HG03521 (cell line): ENCODE measurements around the gene TCEA2.

ENCODE experiments used
- ATAC-seq: cut with Tn5 transposase; IDR thresholded peaks from one replicate; pipeline ENCODE4 v1.9.1; 2021; ENCODE audit warnings: mild to moderate bottlenecking, moderate library complexity; ENCODE audit not compliant: unreplicated experiment

Gene TCEA2

DNA sequence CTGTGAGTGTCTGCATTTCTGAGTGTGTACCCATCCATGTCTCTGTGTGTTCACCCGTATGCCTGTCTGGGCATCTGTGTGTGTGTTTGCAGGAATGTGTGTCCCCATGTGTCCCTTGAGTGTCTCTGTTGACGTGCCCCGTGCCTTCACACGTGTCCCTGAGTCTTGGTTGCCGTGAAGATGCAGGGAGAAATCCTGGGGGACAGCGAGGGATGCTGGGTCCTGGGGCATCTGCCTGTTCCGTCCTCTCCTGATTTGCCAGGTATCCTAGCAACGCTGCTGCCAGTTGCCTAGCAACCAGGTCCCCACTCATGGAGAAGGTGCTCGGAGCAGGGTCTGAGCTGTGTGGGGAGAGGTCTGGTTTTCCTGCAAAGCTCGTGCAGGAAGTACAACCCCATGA is 27.2 kb downstream of the TCEA2 start:
- ATAC-seq, result no peak

DNA sequence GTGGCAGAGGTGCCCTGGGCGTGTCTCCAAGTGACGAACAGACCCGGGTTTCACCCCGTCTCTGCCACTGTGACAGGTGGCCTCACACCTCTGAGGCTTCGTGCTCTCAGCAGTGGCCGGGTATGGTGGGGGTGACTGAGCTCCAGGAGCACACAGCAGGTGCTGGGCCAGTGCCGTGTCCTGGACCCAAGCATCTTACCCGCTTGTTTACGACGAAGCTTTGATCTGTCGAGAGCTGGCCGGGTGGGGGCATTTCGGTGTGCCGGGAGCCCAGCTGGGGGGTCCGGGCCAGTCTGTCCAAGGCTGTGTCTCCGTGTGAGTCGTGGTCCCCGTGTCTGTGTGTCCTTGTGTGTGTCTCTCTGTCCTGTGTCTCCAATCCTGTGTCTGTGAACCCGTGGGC is 28.3 kb downstream of the TCEA2 start:
- ATAC-seq, result no peak

DNA sequence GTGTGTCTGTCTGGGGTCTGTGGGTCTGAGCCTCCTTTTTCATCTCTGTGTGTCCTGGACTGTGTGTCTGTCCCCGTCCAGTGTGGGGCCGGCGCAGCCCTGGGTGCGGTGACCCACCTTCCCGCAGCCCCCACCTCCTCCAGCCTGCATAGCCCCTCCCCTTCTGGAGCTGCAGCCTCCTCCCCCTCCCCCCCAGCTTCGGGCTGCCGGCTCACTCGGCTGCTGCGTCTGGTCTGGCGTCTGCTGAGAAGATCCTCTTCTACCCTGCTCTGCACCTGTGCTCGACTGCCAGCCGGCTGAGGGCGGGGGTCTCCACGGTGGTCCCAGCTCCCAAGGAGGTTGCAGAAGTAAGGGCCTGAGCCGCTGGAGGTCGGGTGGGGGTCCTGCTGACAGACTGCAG is 28.8 kb downstream of the TCEA2 start:
- ATAC-seq, result no peak

DNA sequence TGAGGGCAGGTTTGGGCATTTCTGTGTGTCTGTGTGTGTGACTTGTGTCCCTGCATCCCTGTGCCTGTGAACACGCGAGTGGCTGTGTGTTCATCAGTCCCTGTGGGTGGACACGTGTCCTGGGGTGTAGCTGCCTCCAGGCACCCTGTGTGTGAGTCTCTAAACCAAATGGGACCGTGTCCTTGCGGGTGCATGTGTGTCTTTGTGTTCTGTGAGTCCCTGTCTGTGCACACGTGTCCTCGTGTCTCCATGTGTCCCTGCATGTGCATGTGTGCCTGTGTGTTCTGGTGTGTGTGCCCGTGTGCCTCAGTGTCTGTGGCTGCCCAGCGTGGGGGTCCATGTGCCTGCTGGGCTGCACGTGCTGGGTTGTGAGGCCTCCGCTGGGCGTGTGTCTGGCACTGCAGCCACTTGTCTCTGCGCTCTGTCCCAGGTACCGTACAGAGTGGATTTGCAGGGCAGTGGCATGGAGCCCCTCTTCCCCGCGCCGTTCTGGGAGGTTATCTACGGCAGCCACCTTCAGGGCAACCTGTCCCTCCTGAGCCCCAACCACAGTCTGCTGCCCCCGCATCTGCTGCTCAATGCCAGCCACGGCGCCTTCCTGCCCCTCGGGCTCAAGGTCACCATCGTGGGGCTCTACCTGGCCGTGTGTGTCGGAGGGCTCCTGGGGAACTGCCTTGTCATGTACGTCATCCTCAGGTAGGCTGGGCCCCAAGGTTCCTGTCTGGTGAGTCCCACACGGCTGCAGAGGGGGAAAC is 29.4 kb downstream of the TCEA2 start:
- no peak for ATAC-seq

DNA sequence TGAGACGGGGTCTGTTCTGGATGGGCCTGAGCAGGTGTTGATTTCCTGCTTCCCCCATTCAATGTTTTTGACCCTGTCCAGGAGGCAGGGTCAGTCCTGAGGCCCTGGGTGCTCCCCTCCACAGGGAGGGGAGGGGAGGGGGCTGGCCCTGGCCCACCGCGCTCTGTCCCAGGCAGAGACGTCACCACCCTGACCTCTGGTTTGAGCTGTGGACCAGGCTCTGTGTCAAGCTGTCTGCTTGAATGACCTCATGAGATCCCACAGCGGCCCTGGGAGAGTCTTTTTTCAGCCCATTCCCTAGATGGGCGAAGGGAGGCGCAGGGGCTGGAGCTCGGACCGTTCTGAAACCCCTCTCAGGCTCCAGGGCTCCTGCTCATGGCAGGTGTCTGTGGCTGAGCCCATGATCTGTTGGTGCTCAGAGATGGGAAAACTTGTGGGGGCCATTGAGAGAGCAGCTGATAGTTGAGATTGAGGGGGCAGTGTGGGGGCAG is 30.1 kb downstream of the TCEA2 start:
- no peak for ATAC-seq

DNA sequence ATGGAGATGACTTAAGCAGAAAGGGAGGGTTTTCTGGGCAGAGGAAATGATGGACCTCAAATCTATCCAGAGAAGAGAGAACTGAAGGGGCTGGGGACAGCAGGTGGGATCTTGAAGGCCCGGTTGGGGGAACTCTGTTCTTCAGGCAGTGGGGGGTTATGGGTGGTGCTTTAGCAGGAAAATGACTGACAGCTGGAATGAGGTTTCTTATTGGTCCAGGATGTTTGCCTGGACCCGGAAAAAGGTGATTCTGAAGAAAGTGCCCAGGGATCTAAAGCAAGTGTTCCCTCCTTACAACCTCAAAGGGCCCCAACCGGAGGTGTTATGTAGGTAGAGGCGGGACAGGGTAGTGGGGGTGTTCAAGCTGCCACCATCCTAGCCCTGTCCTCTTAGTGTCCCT is 32.5 kb downstream of the TCEA2 start:
- no peak for ATAC-seq

DNA sequence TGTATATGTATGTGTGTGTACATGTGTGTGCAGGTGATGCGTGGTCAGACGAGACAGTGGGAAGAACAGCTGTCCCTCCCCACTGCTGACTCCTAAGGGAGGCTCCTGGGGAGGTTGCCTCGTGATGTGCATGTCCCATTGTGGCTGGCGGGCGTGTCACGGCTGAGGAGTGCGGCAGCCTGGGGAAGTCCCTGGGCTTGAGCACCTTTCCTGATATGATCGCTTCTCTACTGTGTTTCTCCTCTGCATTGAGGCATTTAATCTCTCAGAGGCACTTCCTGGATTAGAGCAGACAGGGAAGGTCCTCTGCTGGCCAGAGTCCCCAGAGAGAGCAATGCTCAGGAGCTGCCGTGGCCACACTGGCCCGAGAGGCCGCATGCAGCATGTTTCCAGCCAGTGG is 32.9 kb downstream of the TCEA2 start:
- ATAC-seq, result no peak

DNA sequence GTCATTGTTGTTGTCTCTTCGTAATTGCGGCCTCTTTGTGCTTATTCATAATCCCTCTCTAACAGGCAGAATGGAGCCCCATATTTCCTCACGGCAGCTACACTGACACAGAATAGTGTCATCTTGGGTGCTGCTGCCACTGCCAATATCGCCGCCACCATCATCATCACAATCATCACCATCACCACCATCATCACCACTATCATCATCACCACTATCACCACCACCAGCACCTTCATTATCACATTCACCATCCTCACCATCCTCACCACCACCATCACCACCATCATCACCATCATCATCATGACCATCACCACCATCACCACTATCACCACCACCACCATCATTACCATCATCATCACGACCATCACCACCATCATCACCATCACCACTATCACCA is 33.5 kb downstream of the TCEA2 start:
- no peak for ATAC-seq

DNA sequence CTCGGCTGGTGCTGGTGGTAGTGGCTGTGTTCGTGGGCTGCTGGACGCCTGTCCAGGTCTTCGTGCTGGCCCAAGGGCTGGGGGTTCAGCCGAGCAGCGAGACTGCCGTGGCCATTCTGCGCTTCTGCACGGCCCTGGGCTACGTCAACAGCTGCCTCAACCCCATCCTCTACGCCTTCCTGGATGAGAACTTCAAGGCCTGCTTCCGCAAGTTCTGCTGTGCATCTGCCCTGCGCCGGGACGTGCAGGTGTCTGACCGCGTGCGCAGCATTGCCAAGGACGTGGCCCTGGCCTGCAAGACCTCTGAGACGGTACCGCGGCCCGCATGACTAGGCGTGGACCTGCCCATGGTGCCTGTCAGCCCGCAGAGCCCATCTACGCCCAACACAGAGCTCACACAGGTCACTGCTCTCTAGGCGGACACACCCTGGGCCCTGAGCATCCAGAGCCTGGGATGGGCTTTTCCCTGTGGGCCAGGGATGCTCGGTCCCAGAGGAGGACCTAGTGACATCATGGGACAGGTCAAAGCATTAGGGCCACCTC is 35.5 kb downstream of the TCEA2 start:
- no peak for ATAC-seq

DNA sequence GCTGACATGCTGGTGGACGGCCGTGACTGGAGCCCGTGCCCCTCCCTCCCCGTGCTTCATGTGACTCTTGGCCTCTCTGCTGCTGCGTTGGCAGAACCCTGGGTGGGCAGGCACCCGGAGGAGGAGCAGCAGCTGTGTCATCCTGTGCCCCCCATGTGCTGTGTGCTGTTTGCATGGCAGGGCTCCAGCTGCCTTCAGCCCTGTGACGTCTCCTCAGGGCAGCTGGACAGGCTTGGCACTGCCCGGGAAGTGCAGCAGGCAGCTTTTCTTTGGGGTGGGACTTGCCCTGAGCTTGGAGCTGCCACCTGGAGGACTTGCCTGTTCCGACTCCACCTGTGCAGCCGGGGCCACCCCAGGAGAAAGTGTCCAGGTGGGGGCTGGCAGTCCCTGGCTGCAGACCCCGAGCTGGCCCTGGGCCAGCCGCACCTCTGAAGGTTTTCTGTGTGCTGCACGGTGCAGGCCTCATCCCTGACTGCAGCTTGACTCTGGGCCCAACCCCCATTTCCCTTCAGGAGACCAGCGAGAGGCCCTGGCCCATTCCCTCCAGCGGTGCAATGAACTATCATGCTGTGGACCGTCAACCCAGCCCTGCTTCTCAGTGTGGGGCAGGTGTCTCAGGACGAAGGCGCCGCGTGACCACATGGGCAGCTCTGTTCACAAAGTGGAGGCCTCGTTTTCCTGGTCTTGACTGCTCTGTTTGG is 36.2 kb downstream of the TCEA2 start:
- no peak for ATAC-seq

DNA sequence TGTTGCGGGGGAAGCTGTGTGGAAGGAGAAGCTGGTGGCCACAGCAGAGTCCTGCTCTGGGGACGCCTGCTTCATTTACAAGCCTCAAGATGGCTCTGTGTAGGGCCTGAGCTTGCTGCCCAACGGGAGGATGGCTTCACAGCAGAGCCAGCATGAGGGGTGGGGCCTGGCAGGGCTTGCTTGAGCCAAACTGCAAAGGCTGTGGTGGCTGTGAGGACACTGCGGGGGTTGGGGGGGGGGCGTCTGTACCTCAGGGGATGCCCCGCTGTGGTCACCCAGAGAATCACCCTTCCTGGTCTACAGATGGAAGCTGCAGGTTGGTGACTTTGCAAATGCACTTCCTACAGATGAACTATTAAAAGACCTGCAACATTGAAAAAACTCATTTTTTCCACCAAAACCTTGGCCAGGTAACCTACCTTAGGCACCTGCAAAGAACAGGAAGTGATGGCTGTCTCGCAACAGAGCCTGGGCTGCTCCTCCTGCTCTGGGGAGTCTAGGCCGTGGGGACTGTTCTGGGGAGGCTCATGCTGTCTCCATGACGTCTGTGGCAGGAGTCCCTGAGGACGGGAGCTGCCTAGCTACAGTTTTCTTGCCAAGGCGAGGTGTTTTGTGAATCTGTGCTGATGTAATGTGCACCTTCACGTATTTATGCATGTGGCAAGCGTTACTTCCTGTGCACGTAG is 37.0 kb downstream of the TCEA2 start:
- ATAC-seq, result no peak

DNA sequence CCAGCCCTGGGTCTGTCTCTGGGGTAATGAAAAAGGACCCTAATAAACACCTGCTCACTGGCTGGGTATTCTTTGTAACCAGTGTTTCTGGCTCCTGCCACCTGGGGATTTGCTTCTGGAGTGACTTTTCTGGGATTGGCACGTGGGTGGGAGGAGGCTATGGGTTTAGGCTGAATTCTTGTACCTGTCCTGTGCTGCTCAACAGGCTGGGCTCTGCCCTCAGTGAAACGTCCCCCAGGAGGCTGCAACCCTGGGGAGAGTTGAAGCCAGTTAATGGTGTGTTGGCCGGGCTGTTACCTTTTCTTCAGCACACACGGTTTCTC is 37.5 kb downstream of the TCEA2 start:
- no peak for ATAC-seq

DNA sequence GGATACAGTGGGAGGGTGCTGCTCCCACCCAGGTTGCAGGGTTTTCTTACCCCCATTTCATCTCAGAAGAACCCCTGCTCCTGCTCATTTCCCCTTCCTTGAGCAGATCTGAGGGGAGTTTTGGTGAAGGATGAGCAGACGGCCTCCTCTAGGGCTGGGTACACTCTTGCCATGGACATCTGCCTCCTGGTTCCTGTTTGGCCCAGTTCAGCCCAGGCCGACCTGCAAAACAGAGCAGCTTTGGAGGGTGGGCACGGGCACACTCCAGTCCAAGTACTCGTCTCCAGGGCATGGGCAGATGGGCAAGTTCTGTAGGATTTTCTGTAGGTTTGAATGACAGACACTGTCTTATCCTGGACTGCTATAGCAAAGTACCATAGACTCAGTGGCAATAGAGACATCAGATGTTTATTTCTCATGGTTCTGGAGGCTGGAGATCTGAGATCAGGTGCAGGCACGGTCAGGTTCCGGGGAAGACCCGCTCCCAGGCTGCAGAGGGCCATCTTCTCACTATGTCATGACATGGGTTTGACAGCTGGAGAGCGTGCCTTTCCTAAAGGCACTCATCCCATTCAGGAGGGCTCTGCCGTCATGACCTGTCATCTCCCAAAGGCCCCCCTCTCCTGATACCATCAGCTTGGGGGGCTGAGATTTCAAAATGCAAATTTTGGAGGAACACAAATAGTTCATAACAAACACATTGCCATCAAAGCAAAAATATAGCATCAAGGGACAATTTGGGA is 38.1 kb downstream of the TCEA2 start:
- ATAC-seq, result no peak

DNA sequence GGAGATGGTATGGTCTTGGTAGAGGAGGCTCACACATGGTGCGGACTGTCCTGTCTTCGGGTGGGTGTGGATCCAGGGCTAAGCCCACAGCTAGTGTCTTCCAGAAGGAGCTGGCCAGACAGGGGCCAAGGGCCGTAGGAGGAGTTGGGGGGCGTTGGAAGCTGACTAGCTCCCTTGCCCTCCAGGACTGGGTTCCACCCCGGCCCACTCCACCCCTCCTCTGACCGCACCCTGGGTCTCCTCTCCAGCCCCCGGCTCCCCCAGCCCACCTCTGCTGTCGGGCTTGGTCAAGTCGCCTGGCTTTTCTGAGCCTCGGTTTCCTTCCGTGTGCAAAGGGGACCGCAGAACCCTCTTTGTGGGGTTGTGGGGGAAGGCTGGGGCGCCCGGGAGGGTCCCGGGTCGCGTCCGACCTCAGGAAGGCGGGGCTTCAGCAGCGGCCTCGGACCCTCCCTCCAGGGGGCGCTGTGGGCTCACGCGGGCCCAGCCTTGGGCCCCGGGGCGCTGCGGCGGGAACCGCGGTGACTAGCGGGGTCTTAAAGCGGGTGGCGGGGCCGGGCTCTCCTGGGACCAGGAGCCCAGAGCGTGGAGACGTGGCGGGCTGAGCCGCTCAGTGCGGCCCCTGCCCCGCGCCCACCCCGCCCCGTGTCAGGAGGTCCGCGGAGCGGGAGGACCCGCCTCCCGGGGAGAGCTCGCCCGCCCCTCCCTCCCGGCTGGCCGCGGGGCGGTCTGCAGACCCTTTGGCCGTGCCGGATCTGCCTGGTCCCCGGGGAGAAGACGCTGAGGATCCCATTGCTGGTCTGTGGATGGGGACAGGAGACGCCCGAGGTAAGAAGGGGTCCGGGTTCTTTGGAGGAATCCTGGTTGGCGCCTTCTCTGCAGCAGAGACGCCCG is 39.0 kb downstream of the TCEA2 start:
- ATAC-seq, result no peak

DNA sequence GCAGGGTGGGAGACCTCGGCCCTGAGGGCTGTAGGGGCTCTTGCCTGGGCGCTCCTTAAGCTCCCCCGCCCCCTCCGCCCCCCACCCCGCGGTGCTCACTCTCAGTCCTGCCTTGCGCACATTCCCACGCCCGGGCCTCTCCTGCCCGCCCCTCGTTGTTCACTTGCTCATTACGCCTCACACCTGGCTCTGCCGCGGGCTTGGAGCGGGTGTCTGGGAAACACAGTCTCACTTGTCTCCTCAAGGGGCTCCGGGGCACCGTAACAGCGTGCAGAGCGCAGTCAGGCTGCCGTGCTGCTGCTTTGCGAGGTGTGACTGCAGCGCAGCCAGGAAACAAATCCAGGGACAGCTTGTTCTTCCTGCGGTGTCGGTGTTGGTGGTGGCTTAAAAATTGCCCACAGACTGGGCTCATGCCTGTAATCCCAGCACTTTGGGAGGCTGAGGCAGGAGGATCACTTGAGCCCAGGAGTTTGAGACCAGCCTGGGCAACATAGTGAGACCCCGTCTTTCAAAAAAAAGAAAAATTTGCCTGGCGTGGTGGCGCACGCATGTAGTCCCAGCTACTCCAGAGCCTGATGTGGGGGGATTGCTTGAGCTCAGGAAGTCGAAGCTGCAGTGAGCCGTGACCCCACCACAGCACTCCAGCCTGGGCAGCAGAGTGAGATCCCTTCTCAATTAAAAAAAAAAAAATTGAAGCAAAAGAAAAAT is 39.8 kb downstream of the TCEA2 start:
- ATAC-seq, result no peak

DNA sequence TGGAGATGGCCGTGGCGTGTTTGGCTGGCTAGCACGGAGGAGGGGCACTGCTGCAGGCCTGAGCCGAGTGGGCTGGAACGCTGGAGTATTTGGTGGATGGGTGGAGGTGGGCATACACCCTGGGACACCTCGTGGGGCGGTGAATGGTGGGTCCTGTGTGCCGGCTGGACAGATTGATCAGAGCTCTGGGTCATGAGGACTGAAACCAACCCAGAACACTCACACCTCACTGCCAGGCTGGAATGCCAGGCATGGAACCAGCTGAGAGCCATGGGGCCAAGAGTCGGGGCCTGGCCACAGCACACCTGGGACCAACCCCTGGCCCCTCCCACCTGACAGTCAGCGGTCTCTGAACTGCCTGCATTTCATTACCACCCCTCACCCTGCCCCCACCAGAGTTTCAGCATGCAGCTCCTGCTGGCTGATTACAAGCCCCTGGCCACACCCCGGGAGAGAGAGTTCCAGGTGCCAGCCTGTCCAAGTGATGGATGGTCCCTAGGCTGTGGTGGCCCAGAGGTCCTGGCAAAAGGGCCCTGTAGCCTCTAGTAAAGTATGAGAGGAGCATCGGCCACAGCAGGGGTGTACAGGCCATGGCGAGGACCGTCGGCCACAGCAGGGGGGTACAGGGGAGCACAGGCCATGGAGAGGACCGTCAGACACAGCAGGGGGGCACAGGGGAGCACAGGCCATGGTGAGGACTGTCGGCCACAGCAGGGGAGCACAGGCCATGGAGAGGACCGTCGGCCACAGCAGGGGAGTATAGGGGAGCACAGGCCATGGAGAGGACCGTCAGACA is 41.1 kb downstream of the TCEA2 start:
- ATAC-seq, result no peak

DNA sequence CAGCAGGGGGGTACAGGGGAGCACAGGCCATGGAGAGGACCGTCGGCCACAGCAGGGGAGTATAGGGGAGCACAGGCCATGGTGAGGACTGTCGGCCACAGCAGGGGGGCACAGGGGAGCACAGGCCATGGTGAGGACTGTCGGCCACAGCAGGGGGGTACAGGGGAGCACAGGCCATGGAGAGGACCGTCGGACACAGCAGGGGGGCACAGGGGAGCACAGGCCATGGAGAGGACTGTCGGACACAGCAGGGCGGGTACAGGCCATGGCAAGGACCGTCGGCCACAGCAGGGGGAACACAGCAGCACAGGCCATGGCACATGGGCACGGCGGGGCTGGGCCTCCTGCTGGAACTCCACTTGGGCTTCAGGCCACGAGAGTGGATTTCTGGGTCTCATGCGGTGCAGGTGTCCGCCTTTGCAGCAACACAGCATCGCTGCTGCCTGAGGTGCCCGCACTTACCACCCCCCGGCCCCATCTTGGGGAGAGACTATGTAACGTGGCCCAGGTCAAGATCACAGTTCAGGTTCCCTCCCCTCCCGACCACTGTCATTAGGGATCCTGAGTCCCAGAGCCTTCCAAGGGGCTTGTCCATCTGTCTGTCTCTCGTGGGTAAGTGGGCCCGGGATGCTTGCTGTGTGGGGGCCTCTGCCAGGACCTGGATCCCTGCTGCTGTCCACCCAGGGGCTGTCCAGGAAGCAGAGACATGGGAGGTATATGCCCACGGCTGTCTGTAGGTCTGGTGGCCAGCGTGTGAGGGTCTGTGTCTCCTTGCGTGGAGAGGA is 41.9 kb downstream of the TCEA2 start:
- ATAC-seq, result no peak

DNA sequence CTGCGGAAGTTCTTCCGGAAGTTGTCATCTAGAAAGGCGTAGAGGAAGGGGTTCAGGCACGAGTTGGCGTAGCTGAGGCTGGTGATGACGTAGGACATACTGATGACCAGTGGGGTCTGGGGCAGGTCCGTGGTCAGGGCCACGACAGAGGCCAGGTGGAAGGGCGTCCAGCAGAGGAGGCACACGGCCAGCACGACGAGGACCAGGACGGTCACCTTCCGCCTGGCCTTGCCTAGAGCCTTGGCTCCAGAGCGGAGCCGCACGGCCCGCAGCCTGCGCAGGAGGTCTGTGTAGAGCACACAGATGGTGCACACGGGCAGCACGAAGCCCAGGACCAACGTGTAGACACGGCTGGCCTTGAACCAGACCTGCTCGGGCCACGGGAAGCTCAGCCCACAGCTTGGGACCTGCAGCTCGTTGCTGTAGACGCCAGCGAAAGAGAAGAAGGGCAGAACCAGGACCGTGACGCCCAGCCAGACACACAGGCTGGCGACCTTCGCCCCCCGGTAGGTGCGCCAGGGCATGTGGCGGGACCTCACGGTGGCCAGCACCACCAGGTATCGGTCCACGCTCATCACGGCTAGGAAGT is 42.9 kb downstream of the TCEA2 start:
- no peak for ATAC-seq
